ENCODE data around the gene EXTL2.
"Not testable (repeated sequence)": the region's sequence is repeated elsewhere in the genome, so short reads cannot be mapped to it uniquely, and the experiment has no call there.

EXTL2 gene

GRCh38 chr1:100852976-100853375 is 41.7 kb downstream of the EXTL2 start:
- TF ChIP-seq CTCF (IDR thresholded peaks at IDR 0.05; ENCODE audit: borderline replicate concordance, control extremely low read depth, extremely low read depth, insufficient read depth, missing control alignments): no peak
- in situ Hi-C loops (cut with MboI; ENCODE audit: low sequenced_read_pairs, unreplicated experiment): no loop called here
- DNase-seq (ENCODE audit: low spot score): no peak

GRCh38 chr1:100851726-100852125 is 42.9 kb downstream of the EXTL2 start:
- no peak for DNase-seq (ENCODE audit: low spot score)
- TF ChIP-seq CTCF (IDR thresholded peaks at IDR 0.05; ENCODE audit: borderline replicate concordance, control extremely low read depth, extremely low read depth, insufficient read depth, missing control alignments): no peak
- in situ Hi-C loops (cut with MboI; ENCODE audit: low sequenced_read_pairs, unreplicated experiment): no loop called here

- no peak for TF ChIP-seq CTCF (IDR thresholded peaks at IDR 0.05; ENCODE audit: borderline replicate concordance, control extremely low read depth, extremely low read depth, insufficient read depth, missing control alignments)
- in situ Hi-C loops (cut with MboI; ENCODE audit: low sequenced_read_pairs, unreplicated experiment): no loop called here
- no peak for DNase-seq (ENCODE audit: low spot score)
Measured at GRCh38 chr1:100847361-100848082, 47.1 kb downstream of the EXTL2 start.

GRCh38 chr1:100843160-100843559 is 51.5 kb downstream of the EXTL2 start:
- in situ Hi-C loops (cut with MboI; ENCODE audit: low sequenced_read_pairs, unreplicated experiment): not testable (repeated sequence)

GRCh38 chr1:100835866-100836842 is 58.5 kb downstream of the EXTL2 start:
- no peak for DNase-seq (ENCODE audit: low spot score)
- no peak for TF ChIP-seq CTCF (IDR thresholded peaks at IDR 0.05; ENCODE audit: borderline replicate concordance, control extremely low read depth, extremely low read depth, insufficient read depth, missing control alignments)
- in situ Hi-C loops (cut with MboI; ENCODE audit: low sequenced_read_pairs, unreplicated experiment): no loop called here

More at GRCh38 chr1:100843160-100843559, 51.5 kb downstream of the EXTL2 start:
- DNase-seq (ENCODE audit: low spot score): not testable (repeated sequence)

DNA sequence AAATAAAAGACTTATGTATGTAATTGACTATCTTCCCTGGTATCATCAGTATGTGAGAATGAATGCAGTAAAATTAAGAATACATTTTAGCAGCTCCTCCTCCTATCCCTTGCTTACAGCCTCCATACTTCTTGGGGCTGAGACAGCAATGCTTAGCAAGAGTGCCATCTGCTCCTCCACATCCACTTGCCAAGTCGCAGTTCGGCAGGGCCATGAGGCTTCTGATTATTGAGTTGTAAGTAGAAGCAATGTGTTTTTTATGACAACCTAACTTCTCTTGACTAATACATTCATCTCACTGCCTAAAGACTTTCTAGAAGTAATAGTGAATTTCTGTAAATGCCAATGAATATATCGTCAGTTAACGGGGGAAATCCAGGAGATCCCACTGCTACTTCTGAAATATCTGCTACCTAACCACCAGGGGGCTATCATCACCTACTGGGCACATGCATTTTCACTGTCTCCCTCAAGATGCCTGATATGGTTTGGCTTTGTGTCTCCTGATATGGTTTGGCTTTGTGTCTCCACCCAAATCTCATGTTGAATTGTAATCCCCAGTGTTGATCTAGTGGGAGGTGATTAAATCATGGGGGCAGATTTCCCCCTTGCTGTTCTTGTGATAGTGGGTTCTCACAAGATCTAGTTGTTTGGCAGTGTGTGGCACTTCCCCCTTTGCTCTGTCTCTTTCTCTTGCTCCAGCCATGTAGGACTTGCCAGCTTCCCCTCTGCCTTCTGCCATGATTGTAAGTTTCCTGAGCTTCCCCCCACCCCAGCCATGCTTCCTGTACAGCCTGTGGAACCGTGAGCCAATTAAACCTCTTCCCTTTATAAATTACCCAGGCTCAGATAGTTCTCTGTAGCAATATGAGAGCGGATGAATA is 59.6 kb downstream of the EXTL2 start:
- TF ChIP-seq CTCF (IDR thresholded peaks at IDR 0.05; ENCODE audit: borderline replicate concordance, control extremely low read depth, extremely low read depth, insufficient read depth, missing control alignments): peak; percentile 20
- in situ Hi-C loops (cut with MboI; ENCODE audit: low sequenced_read_pairs, unreplicated experiment): no loop called here
- no peak for DNase-seq (ENCODE audit: low spot score)
